H4 (cell line): ENCODE results near the gene TGFBR3L. TPM values are rescaled to one million over a fixed set of nuclear protein-coding genes. Genes with fewer than 3 reads are reported as not detected.

Experiments
- DNase-seq: peaks from one replicate; pipeline ENCODE4 v3.0.0-alpha.2; 2015; ENCODE audit warnings: low spot score
- total RNA-seq: library from RNA; depleted of rRNA; stranded (reverse); fragments of >200 nt; shearing (Covaris generic); gene quantifications from 2 replicates; pipeline ENCODE4 v1.2.3, GENCODE V29; 2014

Gene TGFBR3L
- total RNA-seq, 1 experiment from 2014 or later: not detected

GRCh38 chr19:7879111-7879807 lies 35.4 kb upstream of the TGFBR3L start:
- DNase-seq: no peak

GRCh38 chr19:7879836-7880235 lies 34.8 kb upstream of the TGFBR3L start:
- no peak for DNase-seq

GRCh38 chr19:7881910-7882309 lies 32.7 kb upstream of the TGFBR3L start:
- no peak for DNase-seq

- no peak for DNase-seq
These were observed 31.5 kb upstream of the TGFBR3L start for GRCh38 chr19:7883105-7883504.

GRCh38 chr19:7883796-7884570 lies 30.6 kb upstream of the TGFBR3L start:
- peak; percentile 61 for DNase-seq

GRCh38 chr19:7885818-7886217 lies 28.8 kb upstream of the TGFBR3L start:
- DNase-seq: no peak

GRCh38 chr19:7887408-7888144 lies 27.1 kb upstream of the TGFBR3L start:
- DNase-seq: no peak

- no peak for DNase-seq
These were observed 26.3 kb upstream of the TGFBR3L start, which contains the start of gene LRRC8E for GRCh38 chr19:7888145-7888825. TSS of gene LRRC8E (plus strand) at chr19:7888510. CDS start at chr19:7895604, 7,094 bp downstream.

- DNase-seq: no peak
These were observed 25.8 kb upstream of the TGFBR3L start for GRCh38 chr19:7888826-7889217.

- peak; percentile 52 for DNase-seq
These were observed 21.1 kb upstream of the TGFBR3L start for GRCh38 chr19:7893362-7894101.

- no peak for DNase-seq
These were observed 19.9 kb upstream of the TGFBR3L start for GRCh38 chr19:7894612-7895309.

GRCh38 chr19:7895565-7895964 lies 19.1 kb upstream of the TGFBR3L start:
- DNase-seq: no peak

- no peak for DNase-seq
These were observed 17.3 kb upstream of the TGFBR3L start for GRCh38 chr19:7897292-7897691.

- DNase-seq: no peak
These were observed 15.7 kb upstream of the TGFBR3L start for GRCh38 chr19:7898967-7899366.

GRCh38 chr19:7899751-7900378 lies 14.8 kb upstream of the TGFBR3L start:
- DNase-seq: no peak

GRCh38 chr19:7900401-7900870 lies 14.2 kb upstream of the TGFBR3L start:
- DNase-seq: no peak

- no peak for DNase-seq
These were observed 13.7 kb upstream of the TGFBR3L start for GRCh38 chr19:7900931-7901330.

- DNase-seq: no peak
These were observed 13.3 kb upstream of the TGFBR3L start for GRCh38 chr19:7901337-7901736.

- no peak for DNase-seq
These were observed 11.8 kb upstream of the TGFBR3L start for GRCh38 chr19:7902796-7903243.
